OCI-LY3 (cell line): ENCODE data around the gene ATXN7.

Experiments
- H2AFZ ChIP-seq: fragments of 200-600, 300-600 bp; shearing (Covaris generic); 2 replicates; pipeline ENCODE4 v1.6.0; 2014; ENCODE audit warnings: antibody characterized with exemption, low read depth, low read length
- H3K27ac ChIP-seq: fragments of 200-600, 300-600 bp; sonication (generic); 2 replicates; pipeline ENCODE4 v1.5.1; 2014; ENCODE audit warnings: mild to moderate bottlenecking, low read length, moderate library complexity, mixed read lengths
- H3K27me3 ChIP-seq: fragments of 200-600, 300-600 bp; sonication (generic); 2 replicates; pipeline ENCODE4 v1.6.1; 2014; ENCODE audit warnings: low read depth, low read length, mixed read lengths
- H3K36me3 ChIP-seq: fragments of 200-600, 300-600 bp; sonication (generic); replicated peaks from 2 replicates; pipeline ENCODE3; 2014; ENCODE audit warnings: low read depth, low read length, mixed read lengths
- H3K4me1 ChIP-seq: fragments of 300-600, 200-600 bp; sonication (generic); 2 replicates; pipeline ENCODE4 v1.6.1; 2014; ENCODE audit warnings: low read length, mixed read lengths
- H3K4me2 ChIP-seq: fragments of 200-600, 300-600 bp; sonication (generic); 2 replicates; pipeline ENCODE4 v1.6.1; 2014; ENCODE audit warnings: low read length, mixed read lengths
- H3K4me3 ChIP-seq: fragments of 300-600, 200-600 bp; sonication (generic); 2 replicates; pipeline ENCODE4 v1.5.1; 2014; ENCODE audit warnings: antibody characterized with exemption, mild to moderate bottlenecking, low read length, moderate library complexity
- H3K79me2 ChIP-seq: fragments of 300-600, 200-600 bp; shearing (Covaris generic); 2 replicates; pipeline ENCODE4 v1.6.1; 2014; ENCODE audit warnings: mild to moderate bottlenecking, low read length, mixed read lengths
- H3K9ac ChIP-seq: fragments of 300-600, 200-600 bp; shearing (Covaris generic); 2 replicates; pipeline ENCODE4 v1.6.0; 2014; ENCODE audit warnings: mild to moderate bottlenecking, low read length, moderate library complexity
- H3K9me3 ChIP-seq: fragments of 200-600, 300-600 bp; shearing (Covaris generic); 2 replicates; pipeline ENCODE4 v1.6.1; 2014; ENCODE audit warnings: low read length, mixed read lengths; ENCODE audit not compliant: insufficient read depth
- H4K20me1 ChIP-seq: fragments of 200-600, 300-600 bp; sonication (generic); 2 replicates; pipeline ENCODE4 v1.6.1; 2016; ENCODE audit warnings: low read length, mixed read lengths; ENCODE audit not compliant: insufficient read depth
- CTCF ChIP-seq: fragments of 200-600, 300-600 bp; sonication (generic); IDR thresholded peaks from 2 replicates; pipeline ENCODE4 v1.5.1; 2014; ENCODE audit warnings: antibody characterized with exemption, low read length, low read depth
- EZH2phosphoT487 ChIP-seq: fragments of 200-600 bp; shearing (Covaris generic); IDR thresholded peaks from 2 replicates; pipeline ENCODE4 v1.6.1; 2018; ENCODE audit warnings: antibody characterized with exemption, mixed run types, low read depth

ATXN7 gene

DNA sequence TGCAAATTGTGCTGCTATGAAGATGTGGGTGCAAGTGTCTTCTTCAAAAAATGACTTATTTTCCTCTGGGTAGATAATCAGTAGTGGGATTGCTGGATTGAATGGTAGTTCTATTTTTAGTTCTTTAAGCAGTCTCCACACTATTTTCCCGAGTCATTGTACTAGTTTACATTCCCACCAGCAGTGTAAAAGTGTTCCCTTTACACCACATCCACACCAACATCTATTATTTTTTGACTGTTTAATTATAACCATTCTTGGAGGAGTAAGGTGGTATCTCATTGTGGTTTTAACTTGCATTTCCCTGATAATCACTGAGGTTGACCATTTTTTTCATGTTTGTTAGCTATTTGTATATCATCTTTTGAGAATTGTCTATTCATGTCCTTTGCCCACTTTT is 179.3 kb downstream of the ATXN7 start:
- no peak overlapping the region for H3K4me3 ChIP-seq
- H3K9me3 ChIP-seq, result no peaks in the 10 kb centered on the region
- no peak overlapping the region for H2AFZ ChIP-seq
- no peak overlapping the region for H3K9ac ChIP-seq
- no peak overlapping the region for H3K4me2 ChIP-seq
- H3K36me3 ChIP-seq, result no peaks in the 10 kb centered on the region
- peaks cover 5% of the 10 kb centered on the region; the same call in 1 of the 2 replicates for H3K4me1 ChIP-seq
- peaks cover 48% of the 10 kb centered on the region for H3K27me3 ChIP-seq
- no peak for TF ChIP-seq CTCF
- TF ChIP-seq EZH2phosphoT487, result no peak
- H3K79me2 ChIP-seq, result no peaks in the 10 kb centered on the region
- H3K27ac ChIP-seq, result no peak overlapping the region
- no peaks in the 10 kb centered on the region for H4K20me1 ChIP-seq

DNA sequence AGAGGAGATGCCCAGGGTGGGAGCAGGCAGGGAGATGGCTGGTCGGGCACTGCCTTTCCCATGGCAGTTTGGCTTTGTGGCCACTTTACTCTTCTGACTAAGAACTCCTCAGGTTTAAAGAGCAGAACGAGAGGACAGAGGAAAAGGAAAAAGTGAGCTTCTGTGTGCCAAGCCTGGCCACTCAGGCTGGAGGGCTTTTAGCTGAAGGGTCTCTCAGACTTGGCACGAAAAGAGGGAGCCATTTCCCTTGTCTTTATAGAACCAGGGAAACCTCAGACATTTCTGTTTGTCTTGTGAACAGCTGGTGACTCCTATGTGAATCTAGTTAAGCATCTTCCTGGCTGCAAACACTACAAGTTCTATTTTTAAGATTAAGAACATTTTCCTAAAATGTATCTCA is 182.9 kb downstream of the ATXN7 start:
- no peaks in the 10 kb centered on the region for H3K79me2 ChIP-seq
- no peaks in the 10 kb centered on the region for H3K36me3 ChIP-seq
- no peak overlapping the region for H3K27ac ChIP-seq
- peaks cover 27% of the 10 kb centered on the region for H3K27me3 ChIP-seq
- no peak for TF ChIP-seq EZH2phosphoT487
- no peak for TF ChIP-seq CTCF
- H3K4me1 ChIP-seq, result peaks cover 6% of the 10 kb centered on the region
- no peaks in the 10 kb centered on the region for H4K20me1 ChIP-seq
- no peak overlapping the region for H3K4me2 ChIP-seq
- H3K9ac ChIP-seq, result no peak overlapping the region
- H3K4me3 ChIP-seq, result no peak overlapping the region
- no peaks in the 10 kb centered on the region for H3K9me3 ChIP-seq
- no peak overlapping the region for H2AFZ ChIP-seq

DNA sequence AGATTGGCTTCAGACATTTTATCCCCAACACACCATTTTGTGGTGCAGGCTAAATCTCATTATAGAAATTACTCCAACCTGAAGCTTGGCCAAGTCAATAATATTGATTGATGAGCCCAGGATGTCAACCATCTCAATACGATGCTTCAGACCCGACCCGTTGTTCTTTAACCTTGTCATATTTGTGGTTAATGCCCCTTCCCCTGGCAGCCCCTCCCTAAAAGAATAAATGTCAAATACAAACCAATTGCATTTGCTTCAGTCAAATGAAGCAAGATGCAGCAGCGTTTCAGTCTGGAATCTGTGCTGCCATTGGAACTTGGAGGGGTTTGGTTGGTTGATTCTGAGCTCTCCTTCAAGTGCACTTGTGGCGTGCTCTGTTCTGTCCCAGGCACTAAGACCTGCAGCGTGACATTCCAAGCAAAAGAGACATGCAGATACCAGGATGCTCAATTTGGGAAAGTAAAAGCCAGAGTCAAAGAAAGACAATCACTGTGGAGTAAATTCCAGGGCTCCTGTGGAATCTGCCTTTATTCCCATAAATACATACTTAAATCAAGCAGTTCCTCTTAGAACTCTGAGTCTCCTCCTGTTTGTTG is 183.4 kb downstream of the ATXN7 start:
- H3K79me2 ChIP-seq, result no peaks in the 10 kb centered on the region
- H4K20me1 ChIP-seq, result no peaks in the 10 kb centered on the region
- no peaks in the 10 kb centered on the region for H3K9me3 ChIP-seq
- no peak overlapping the region for H3K4me2 ChIP-seq
- no peak overlapping the region for H3K27ac ChIP-seq
- peaks cover 27% of the 10 kb centered on the region for H3K27me3 ChIP-seq
- no peak overlapping the region for H2AFZ ChIP-seq
- TF ChIP-seq EZH2phosphoT487 (no peak), CTCF (no peak)
- H3K9ac ChIP-seq, result no peak overlapping the region
- no peaks in the 10 kb centered on the region for H3K36me3 ChIP-seq
- no peak overlapping the region for H3K4me3 ChIP-seq
- peaks cover 6% of the 10 kb centered on the region for H3K4me1 ChIP-seq

DNA sequence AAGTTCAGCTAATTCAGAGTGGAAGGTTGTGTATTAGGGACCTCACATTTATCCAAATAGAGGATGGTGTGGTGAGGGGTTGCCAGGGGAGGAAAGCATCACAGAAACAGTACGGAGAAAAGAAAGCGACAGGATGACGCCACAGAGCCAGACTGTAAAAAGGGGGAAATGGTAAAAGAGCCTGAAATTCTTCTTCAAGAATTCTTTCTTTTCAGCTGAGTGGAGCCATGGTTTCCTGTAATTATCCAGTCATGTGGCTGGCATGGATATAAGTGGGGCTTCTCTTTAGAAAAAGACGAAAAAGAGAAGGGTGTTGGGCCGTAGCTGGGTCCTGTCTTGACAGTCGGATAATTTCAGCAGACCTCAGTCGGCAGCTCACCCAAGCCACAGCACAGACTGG is 184.1 kb downstream of the ATXN7 start:
- Histone ChIP-seq H3K9ac (no peak overlapping the region), H3K27me3 (peaks cover 26% of the 10 kb centered on the region), H3K27ac (no peak overlapping the region), H4K20me1 (no peaks in the 10 kb centered on the region), H3K4me3 (no peak overlapping the region), H3K9me3 (no peaks in the 10 kb centered on the region), H3K4me2 (no peak overlapping the region), H3K79me2 (no peaks in the 10 kb centered on the region), H2AFZ (no peak overlapping the region), H3K36me3 (no peaks in the 10 kb centered on the region), H3K4me1 (peaks cover 6% of the 10 kb centered on the region)
- TF ChIP-seq EZH2phosphoT487, result no peak
- TF ChIP-seq CTCF, result no peak
